ENCODE results near the gene GARRE1. TPM values are rescaled to one million over a fixed set of nuclear protein-coding genes. Genes with fewer than 3 reads are reported as not detected.

The GARRE1 gene
- total RNA-seq, 1 experiment from 2014 or later = 16.9 TPM

GRCh38 chr19:34265221-34265650 lies 10.9 kb downstream of the GARRE1 start:
- CTCF ChIA-PET = no interaction called here
- Histone ChIP-seq H3K9me3 (ENCODE audit: control insufficient read depth in 1 of 2, insufficient read depth in 1 of 2, low read depth in 1 of 2, low read length in 2 of 2) (no peaks in the 10 kb centered on the region), H3K9me2 (ENCODE audit: insufficient read depth) (no peaks in the 10 kb centered on the region), H3K4me3 (replicated peaks in 1 of 2; ENCODE audit: low read depth in 1 of 2, low read length in 2 of 2) (no peak overlapping the region), H4K20me1 (ENCODE audit: insufficient read depth) (no peaks in the 10 kb centered on the region), H3K27ac (ENCODE audit: low read depth, low read length) (no peak overlapping the region), H3K4me1 (ENCODE audit: control insufficient read depth in 1 of 2, insufficient read depth in 2 of 2, low read length in 2 of 2) (peaks cover 35 to 55% of the 10 kb centered on the region in 2 experiments), H3K27me3 (ENCODE audit: insufficient read depth, low read length) (no peaks in the 10 kb centered on the region), H3K9ac (ENCODE audit: low read length) (no peak overlapping the region), H2AFZ (ENCODE audit: low read depth, low read length, poor library complexity, severe bottlenecking) (no peak overlapping the region), H3K79me2 (ENCODE audit: insufficient read depth, low read length) (peaks cover 23% of the 10 kb centered on the region), H3K4me2 (ENCODE audit: low read length) (no peak overlapping the region), H3K36me3 (ENCODE audit: control insufficient read depth in 1 of 2, insufficient read depth in 2 of 2, low read length in 2 of 2) (no peaks in the 10 kb centered on the region)
- RAD21 ChIA-PET (ENCODE audit: low non-redundant PET in 1 of 2, low total read pairs in 2 of 2, uncharacterized antibody in 2 of 2, unreplicated experiment in 2 of 2) = no interaction called here
- no TSS peak for BruUV-seq (replicated peaks)
- TF ChIP-seq POLR2AphosphoS5 (IDR thresholded peaks at IDR 0.05; ENCODE audit: low read depth, low read length) (no peak), CEBPB (IDR thresholded peaks at IDR 0.05; ENCODE audit: low read depth) (no peak), JUND (IDR thresholded peaks at IDR 0.05) (no peak), SP1 (IDR thresholded peaks at IDR 0.05; ENCODE audit: low read depth) (no peak), SRF (IDR thresholded peaks at IDR 0.05; ENCODE audit: low read depth) (no peak), ZFX (IDR thresholded peaks at IDR 0.05) (no peak)
- intact Hi-C loops (cut with micrococcal nuclease) = no loop called here
- POLR2A ChIA-PET = no interaction called here
- ATAC-seq = no peak
- DNase-seq (ENCODE audit: low read depth, low spot score) = no peak

DNA sequence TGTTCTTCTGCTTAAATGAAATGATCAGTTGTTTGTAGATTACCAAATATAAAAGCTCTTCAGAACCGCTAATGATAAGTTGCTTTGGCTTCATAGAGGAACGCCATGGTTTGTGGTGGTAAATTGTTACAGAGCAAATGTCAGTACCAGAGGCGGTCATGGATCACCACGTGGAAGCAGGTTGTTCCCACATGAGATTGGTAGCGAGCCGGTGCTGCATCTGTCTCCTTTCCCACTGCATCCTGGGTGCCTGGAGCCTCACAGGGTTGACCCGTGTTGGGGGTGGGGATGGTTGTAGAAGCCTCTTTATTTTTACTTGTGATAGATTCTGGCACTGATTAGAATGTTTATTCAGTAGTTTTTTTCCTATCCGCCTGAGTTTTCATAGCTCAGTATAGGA lies 14.7 kb downstream of the GARRE1 start:
- DNase-seq (ENCODE audit: low read depth, low spot score) (no peak), ATAC-seq (no peak)
- intact Hi-C loops (cut with micrococcal nuclease) = no loop called here
- H3K79me2 ChIP-seq (ENCODE audit: insufficient read depth, low read length) = peaks cover 26% of the 10 kb centered on the region
- peaks cover 14 to 26% of the 10 kb centered on the region in 2 experiments for H3K4me1 ChIP-seq (ENCODE audit: control insufficient read depth in 1 of 2, insufficient read depth in 2 of 2, low read length in 2 of 2)
- no peak overlapping the region for H3K9ac ChIP-seq (ENCODE audit: low read length)
- no peak overlapping the region for H3K27ac ChIP-seq (ENCODE audit: low read depth, low read length)
- H3K9me3 ChIP-seq (ENCODE audit: control insufficient read depth in 1 of 2, insufficient read depth in 1 of 2, low read depth in 1 of 2, low read length in 2 of 2) = no peaks in the 10 kb centered on the region
- no TSS peak for BruUV-seq (replicated peaks)
- no peaks in the 10 kb centered on the region for H3K9me2 ChIP-seq (ENCODE audit: insufficient read depth)
- H3K4me2 ChIP-seq (ENCODE audit: low read length) = no peak overlapping the region
- ChIA-PET CTCF (no interaction called here), POLR2A (no interaction called here), RAD21 (ENCODE audit: low non-redundant PET in 1 of 2, low total read pairs in 2 of 2, uncharacterized antibody in 2 of 2, unreplicated experiment in 2 of 2) (no interaction called here)
- H3K27me3 ChIP-seq (ENCODE audit: insufficient read depth, low read length) = no peaks in the 10 kb centered on the region
- H3K4me3 ChIP-seq (replicated peaks in 1 of 2; ENCODE audit: low read depth in 1 of 2, low read length in 2 of 2) = no peak overlapping the region
- H3K36me3 ChIP-seq (ENCODE audit: control insufficient read depth in 1 of 2, insufficient read depth in 2 of 2, low read length in 2 of 2) = no peaks in the 10 kb centered on the region
- H2AFZ ChIP-seq (ENCODE audit: low read depth, low read length, poor library complexity, severe bottlenecking) = no peak overlapping the region
- H4K20me1 ChIP-seq (ENCODE audit: insufficient read depth) = no peaks in the 10 kb centered on the region
- TF ChIP-seq ZNF274 (IDR thresholded peaks at IDR 0.05; ENCODE audit: low read depth, low read length) = no peak
- no peak for TF ChIP-seq SRF (IDR thresholded peaks at IDR 0.05; ENCODE audit: low read depth)
- TF ChIP-seq POLR2A (IDR thresholded peaks at IDR 0.05; ENCODE audit: borderline replicate concordance, extremely low read depth, insufficient read depth, insufficient read length) = no peak
- no peak for TF ChIP-seq CTCF (IDR thresholded peaks at IDR 0.05 in 2 of 3, conservative IDR thresholded peaks at IDR 0.05 in 1 of 3; ENCODE audit: borderline replicate concordance in 1 of 3, insufficient read depth in 1 of 3, low read depth in 2 of 3, low read length in 2 of 3)
- TF ChIP-seq JUND (IDR thresholded peaks at IDR 0.05) = no peak
- TF ChIP-seq MAX (IDR thresholded peaks at IDR 0.05) = no peak
- TF ChIP-seq RAD21 (IDR thresholded peaks at IDR 0.05; ENCODE audit: low read depth) = no peak
- TF ChIP-seq, protein P1, sequence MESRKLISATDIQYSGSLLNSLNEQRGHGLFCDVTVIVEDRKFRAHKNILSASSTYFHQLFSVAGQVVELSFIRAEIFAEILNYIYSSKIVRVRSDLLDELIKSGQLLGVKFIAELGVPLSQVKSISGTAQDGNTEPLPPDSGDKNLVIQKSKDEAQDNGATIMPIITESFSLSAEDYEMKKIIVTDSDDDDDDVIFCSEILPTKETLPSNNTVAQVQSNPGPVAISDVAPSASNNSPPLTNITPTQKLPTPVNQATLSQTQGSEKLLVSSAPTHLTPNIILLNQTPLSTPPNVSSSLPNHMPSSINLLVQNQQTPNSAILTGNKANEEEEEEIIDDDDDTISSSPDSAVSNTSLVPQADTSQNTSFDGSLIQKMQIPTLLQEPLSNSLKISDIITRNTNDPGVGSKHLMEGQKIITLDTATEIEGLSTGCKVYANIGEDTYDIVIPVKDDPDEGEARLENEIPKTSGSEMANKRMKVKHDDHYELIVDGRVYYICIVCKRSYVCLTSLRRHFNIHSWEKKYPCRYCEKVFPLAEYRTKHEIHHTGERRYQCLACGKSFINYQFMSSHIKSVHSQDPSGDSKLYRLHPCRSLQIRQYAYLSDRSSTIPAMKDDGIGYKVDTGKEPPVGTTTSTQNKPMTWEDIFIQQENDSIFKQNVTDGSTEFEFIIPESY (IDR thresholded peaks at IDR 0.05; ENCODE audit: extremely low read depth, insufficient replicate concordance, low read length) = no peak
- no peak for TF ChIP-seq TCF7L2 (IDR thresholded peaks at IDR 0.05; ENCODE audit: borderline replicate concordance, extremely low read depth, insufficient read depth, insufficient read length)
